ENCODE measurements around the gene AFF4.
"Not testable (repeated sequence)": the region's sequence is repeated elsewhere in the genome, so short reads cannot be mapped to it uniquely, and the experiment has no call there.

DNA sequence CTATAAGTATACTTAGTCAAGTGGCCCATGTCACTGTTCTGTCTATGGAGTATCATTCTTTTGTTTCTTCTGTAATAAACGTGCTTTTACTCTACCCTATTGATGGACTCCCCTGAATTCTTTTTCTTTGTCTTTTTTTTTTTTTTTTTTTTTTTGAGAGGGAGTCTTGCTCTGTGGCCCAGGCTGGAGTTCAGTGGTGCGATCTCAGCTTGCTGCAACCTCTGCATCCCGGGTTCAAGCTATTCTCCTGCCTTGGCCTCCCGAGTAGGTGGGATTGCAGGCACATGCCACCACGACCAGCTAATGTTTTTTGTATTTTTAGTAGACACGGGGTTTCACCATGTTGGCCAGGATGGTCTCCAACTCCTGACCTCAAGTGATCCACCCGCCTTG is 9.0 kb upstream of the AFF4 start:
- TF ChIP-seq, protein P1, sequence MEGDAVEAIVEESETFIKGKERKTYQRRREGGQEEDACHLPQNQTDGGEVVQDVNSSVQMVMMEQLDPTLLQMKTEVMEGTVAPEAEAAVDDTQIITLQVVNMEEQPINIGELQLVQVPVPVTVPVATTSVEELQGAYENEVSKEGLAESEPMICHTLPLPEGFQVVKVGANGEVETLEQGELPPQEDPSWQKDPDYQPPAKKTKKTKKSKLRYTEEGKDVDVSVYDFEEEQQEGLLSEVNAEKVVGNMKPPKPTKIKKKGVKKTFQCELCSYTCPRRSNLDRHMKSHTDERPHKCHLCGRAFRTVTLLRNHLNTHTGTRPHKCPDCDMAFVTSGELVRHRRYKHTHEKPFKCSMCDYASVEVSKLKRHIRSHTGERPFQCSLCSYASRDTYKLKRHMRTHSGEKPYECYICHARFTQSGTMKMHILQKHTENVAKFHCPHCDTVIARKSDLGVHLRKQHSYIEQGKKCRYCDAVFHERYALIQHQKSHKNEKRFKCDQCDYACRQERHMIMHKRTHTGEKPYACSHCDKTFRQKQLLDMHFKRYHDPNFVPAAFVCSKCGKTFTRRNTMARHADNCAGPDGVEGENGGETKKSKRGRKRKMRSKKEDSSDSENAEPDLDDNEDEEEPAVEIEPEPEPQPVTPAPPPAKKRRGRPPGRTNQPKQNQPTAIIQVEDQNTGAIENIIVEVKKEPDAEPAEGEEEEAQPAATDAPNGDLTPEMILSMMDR (IDR thresholded peaks at IDR 0.05; ENCODE audit: poor library complexity): not testable (repeated sequence)
- not testable (repeated sequence) for TF ChIP-seq EZH2 (IDR thresholded peaks at IDR 0.05; ENCODE audit: borderline replicate concordance)
